Endothelial cell of umbilical vein (primary cell): ENCODE results near the gene STK39. TPM values are rescaled to one million over a fixed set of nuclear protein-coding genes. Genes with fewer than 3 reads are reported as not detected.
A peak's percentile ranks its signal among the peaks of the same experiment; 100 is the strongest.

Source experiments
- BruUV-seq: library from RNA; stranded (reverse); fragments of 400-500 nt; replicated peaks from 2 replicates; lab custom pipeline; 2021; lab: Mats Ljungman, UMichigan
- CTCF ChIA-PET: fragments of 300-600, 350-600 bp; sonication (Branson Sonifier 250); formaldehyde crosslinking; loops from one replicate; lab custom pipeline; 2021; ENCODE audit warnings: antibody characterized with exemption, inconsistent platforms; lab: Charles Lee
- POLR2A ChIA-PET: fragments of 300-600, 350-600 bp; sonication (Branson Sonifier 250); formaldehyde crosslinking; loops from one replicate; lab custom pipeline; 2021; ENCODE audit warnings: antibody characterized with exemption, inconsistent platforms; lab: Charles Lee
- DNase-seq: peaks from one replicate; pipeline ENCODE4 v3.0.0-alpha.2; 2011; ENCODE audit warnings: low read depth, low spot score
- FAIRE-seq: peaks from 2 replicates; lab custom pipeline; 2011; peaks lifted over from hg19 to GRCh38; lab: Jason Lieb, UNC
- H2AFZ ChIP-seq: 2 replicates; pipeline ENCODE4 v1.6.0; 2012; ENCODE audit warnings: low read depth, low read length, control low read depth, inconsistent platforms
- H3K27ac ChIP-seq: 2 replicates; pipeline ENCODE4 v1.5.1; 2011; ENCODE audit warnings: low read depth, mild to moderate bottlenecking, control low read depth, low read length, moderate library complexity; ENCODE audit not compliant: insufficient read depth
- H3K27me3 ChIP-seq, 2 experiments: 2 replicates each; pipeline versions ENCODE4 v1.6.0 to v1.6.1; 2011; ENCODE audit warnings: low read length in 2 of 2, mixed read lengths in 1 of 2; ENCODE audit not compliant: control insufficient read depth in 2 of 2, insufficient read depth in 2 of 2
- H3K36me3 ChIP-seq, 2 experiments: 2 replicates in 1 of 2; 3 replicates in 1 of 2; pipeline ENCODE4 v1.5.1; 2011; ENCODE audit warnings: low read length in 2 of 2, mild to moderate bottlenecking in 1 of 2, moderate library complexity in 1 of 2; ENCODE audit not compliant: control insufficient read depth in 2 of 2, insufficient read depth in 2 of 2; ENCODE audit errors: extremely low read depth in 1 of 2
- H3K4me1 ChIP-seq: 3 replicates; pipeline ENCODE4 v1.5.1; 2011; ENCODE audit warnings: mild to moderate bottlenecking, low read length; ENCODE audit not compliant: control insufficient read depth, insufficient read depth; ENCODE audit errors: extremely low read depth
- H3K4me2 ChIP-seq: 2 replicates; pipeline ENCODE4 v1.6.1; 2011; ENCODE audit warnings: low read length, control low read depth, mixed read lengths; ENCODE audit not compliant: insufficient read depth
- H3K4me3 ChIP-seq, 3 experiments: fragments of 200-600 bp in 1 of 3; sonication (generic), shearing (Covaris generic) in 1 of 3; replicated peaks in 1 of 3; 2 replicates each; pipeline ENCODE4 v1.5.1; 2011 to 2016; ENCODE audit warnings: control low read depth in 3 of 3, low read length in 3 of 3, mild to moderate bottlenecking in 2 of 3, inconsistent platforms in 1 of 3, low read depth in 1 of 3, moderate library complexity in 1 of 3; ENCODE audit not compliant: insufficient read depth in 1 of 3
- H3K79me2 ChIP-seq: 2 replicates; pipeline ENCODE4 v1.6.0; 2012; ENCODE audit warnings: low read length, inconsistent platforms; ENCODE audit not compliant: control insufficient read depth, insufficient read depth
- H3K9ac ChIP-seq: replicated peaks from 2 replicates; pipeline ENCODE3; 2011; ENCODE audit warnings: low read length, control low read depth; ENCODE audit not compliant: insufficient read depth; ENCODE audit errors: extremely low read depth
- H3K9me1 ChIP-seq: replicated peaks from 3 replicates; pipeline ENCODE4 v1.6.0; 2011; ENCODE audit warnings: mild to moderate bottlenecking, low read length; ENCODE audit not compliant: control insufficient read depth, insufficient read depth; ENCODE audit errors: extremely low read depth
- H3K9me3 ChIP-seq: replicated peaks from 2 replicates; pipeline ENCODE4 v1.5.1; 2012; ENCODE audit warnings: low read length, inconsistent platforms; ENCODE audit not compliant: control insufficient read depth, insufficient read depth
- H4K20me1 ChIP-seq: replicated peaks from 2 replicates; pipeline ENCODE3; 2011; ENCODE audit warnings: mild to moderate bottlenecking, low read length; ENCODE audit not compliant: control insufficient read depth, insufficient read depth; ENCODE audit errors: extremely low read depth
- FOS ChIP-seq: IDR thresholded peaks from 2 replicates; pipeline ENCODE4 v1.6.1; 2011; ENCODE audit warnings: mild to moderate bottlenecking, low read length, moderate library complexity, borderline replicate concordance; ENCODE audit not compliant: insufficient read depth
- GATA2 ChIP-seq: IDR thresholded peaks from 2 replicates; pipeline ENCODE4 v1.7.0; 2011; ENCODE audit warnings: low read depth, mild to moderate bottlenecking, moderate library complexity, mixed read lengths, low read length; ENCODE audit not compliant: insufficient read length, insufficient read depth
- JUN ChIP-seq: IDR thresholded peaks from 2 replicates; pipeline ENCODE4 v1.6.1; 2011; ENCODE audit warnings: borderline replicate concordance, low read depth; ENCODE audit not compliant: insufficient read length, insufficient read depth
- POLR2AphosphoS5 ChIP-seq: IDR thresholded peaks from 2 replicates; pipeline ENCODE4 v1.6.1; 2012; ENCODE audit warnings: low read depth, mild to moderate bottlenecking, control low read depth, low read length, moderate library complexity; ENCODE audit not compliant: insufficient read depth
- dilution Hi-C: fragments of 300-500 bp; cut with MboI; formaldehyde crosslinking; loops from one replicate; pipeline ENCODE4 v1.15.0; 2019; ENCODE audit warnings: low sequenced_read_pairs; ENCODE audit not compliant: extremely low pct_ligation_motif_present
- intact Hi-C: fragments of 100-400 bp; cut with micrococcal nuclease; formaldehyde crosslinking; loops from one replicate; pipeline ENCODE4 v1.10.0; 2022
- polyA plus RNA-seq, 4 experiments: library from polyadenylated mRNA; depleted of rRNA in 3 of 4; stranded (reverse) in 3 of 4; unstranded in 1 of 4; fragments of >200 nt; gene quantifications; 2 replicates each; pipeline versions ENCODE4 v1.2.1 to v1.2.3, GENCODE V29; 2011 to 2012; ENCODE audit warnings: missing spikeins in 1 of 4
- total RNA-seq: library from RNA; stranded (reverse); gene quantifications from 2 replicates; pipeline ENCODE4 v1.2.3, GENCODE V29; 2021
- TF ChIP-seq, protein P1 (sequence below), 2 donors: IDR thresholded peaks; 1 replicate in 1 of 2; 2 replicates in 1 of 2; pipeline ENCODE4 v1.5.1; 2011; ENCODE audit warnings: low read length in 2 of 2, mild to moderate bottlenecking in 2 of 2, moderate library complexity in 2 of 2, control low read depth in 1 of 2, inconsistent platforms in 1 of 2, low read depth in 1 of 2; ENCODE audit not compliant: insufficient read depth in 1 of 2; ENCODE audit errors: extremely low read depth in 1 of 2

STK39 gene
- total and polyA plus RNA-seq, 2 donors (not counting 3 experiments of a cell fraction or from before 2014, with no cell fraction given), result 4.6 to 13.1 TPM

DNA sequence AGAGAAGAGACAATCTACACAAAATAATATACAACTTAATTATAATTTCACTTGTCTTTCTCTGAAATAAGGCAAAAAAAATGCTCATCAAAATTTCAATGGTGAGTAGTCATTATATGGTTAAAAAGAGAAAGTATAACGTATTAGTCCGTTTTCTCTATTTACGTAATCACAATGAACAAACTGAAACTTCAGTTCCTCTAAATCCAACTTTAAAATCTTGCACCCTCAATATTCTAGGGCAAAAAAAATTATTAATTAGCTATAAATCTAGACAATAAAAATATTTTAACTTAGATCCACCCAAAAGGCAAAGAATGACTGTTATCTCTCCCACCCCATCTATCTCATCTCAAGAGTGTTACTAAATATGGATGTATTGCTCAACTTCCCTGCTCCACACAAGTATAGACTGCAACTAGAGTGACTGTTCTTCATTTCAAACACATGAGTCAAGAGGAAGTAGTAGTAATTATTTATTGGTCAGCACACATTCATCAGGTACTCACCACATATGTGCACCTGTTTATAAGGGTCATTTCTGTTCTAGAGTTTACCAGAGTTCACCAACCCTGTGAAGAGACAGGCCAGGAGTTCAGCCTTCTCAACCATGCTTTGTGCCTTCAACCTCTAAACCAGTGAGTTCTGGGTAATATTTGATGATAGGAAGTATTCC, 36.4 kb downstream of the STK39 start:
- peak; percentile 97 for TF ChIP-seq FOS
- TF ChIP-seq, protein P1, sequence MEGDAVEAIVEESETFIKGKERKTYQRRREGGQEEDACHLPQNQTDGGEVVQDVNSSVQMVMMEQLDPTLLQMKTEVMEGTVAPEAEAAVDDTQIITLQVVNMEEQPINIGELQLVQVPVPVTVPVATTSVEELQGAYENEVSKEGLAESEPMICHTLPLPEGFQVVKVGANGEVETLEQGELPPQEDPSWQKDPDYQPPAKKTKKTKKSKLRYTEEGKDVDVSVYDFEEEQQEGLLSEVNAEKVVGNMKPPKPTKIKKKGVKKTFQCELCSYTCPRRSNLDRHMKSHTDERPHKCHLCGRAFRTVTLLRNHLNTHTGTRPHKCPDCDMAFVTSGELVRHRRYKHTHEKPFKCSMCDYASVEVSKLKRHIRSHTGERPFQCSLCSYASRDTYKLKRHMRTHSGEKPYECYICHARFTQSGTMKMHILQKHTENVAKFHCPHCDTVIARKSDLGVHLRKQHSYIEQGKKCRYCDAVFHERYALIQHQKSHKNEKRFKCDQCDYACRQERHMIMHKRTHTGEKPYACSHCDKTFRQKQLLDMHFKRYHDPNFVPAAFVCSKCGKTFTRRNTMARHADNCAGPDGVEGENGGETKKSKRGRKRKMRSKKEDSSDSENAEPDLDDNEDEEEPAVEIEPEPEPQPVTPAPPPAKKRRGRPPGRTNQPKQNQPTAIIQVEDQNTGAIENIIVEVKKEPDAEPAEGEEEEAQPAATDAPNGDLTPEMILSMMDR (IDR thresholded peaks at IDR 0.05; ENCODE audit: extremely low read depth in 1 of 2, insufficient read depth in 1 of 2, low read depth in 1 of 2, low read length in 2 of 2), result no peak
- peak; percentile 95 for TF ChIP-seq GATA2
- TF ChIP-seq JUN, result peak; percentile 91
- peak; percentile 69 for TF ChIP-seq POLR2AphosphoS5
- intact Hi-C loops, result loop anchor here (1.0 to 2.0 kb wide), 2 partner anchors 18 to 36 kb away; partner anchors contain the start of gene STK39
- dilution Hi-C loops, result no loop called here
- Histone ChIP-seq H3K4me1 (peaks cover 21% of the 10 kb centered on the region), H3K27ac (peak overlapping the region; percentile 50), H3K4me2 (peak overlapping the region; percentile 52), H3K27me3 (no peaks in the 10 kb centered on the region), H3K9me1 (no peaks in the 10 kb centered on the region), H2AFZ (no peak overlapping the region), H3K9me3 (no peaks in the 10 kb centered on the region), H3K4me3 (peak overlapping the region in 1 of 3 experiments; percentile 37), H3K9ac (peak overlapping the region; percentile 49), H4K20me1 (no peaks in the 10 kb centered on the region), H3K36me3 (no peaks in the 10 kb centered on the region), H3K79me2 (peaks cover 2% of the 10 kb centered on the region)
- CTCF ChIA-PET, result no interaction called here
- FAIRE-seq, result peak; percentile 92
- DNase-seq, result peak; percentile 68
- POLR2A ChIA-PET, result no interaction called here
- BruUV-seq, result TSS peak; percentile 88
